Uterus (tissue), 2 donors: ENCODE results near the gene TMEM41B.
"Not testable (repeated sequence)": the region's sequence is repeated elsewhere in the genome, so short reads cannot be mapped to it uniquely, and the experiment has no call there.

Experiments
- CTCF ChIP-seq, 4 experiments: fragments of 200-600 bp in 2 of 4; fragments of 450-650 bp in 2 of 4; sonication (generic) in 2 of 4; IDR thresholded peaks; one replicate each; pipeline ENCODE4 v1.5.1; 2016 to 2019; ENCODE audit warnings: antibody characterized with exemption in 4 of 4, mild to moderate bottlenecking in 2 of 4, moderate library complexity in 1 of 4
- POLR2A ChIP-seq, 2 donors: fragments of 450-650 bp; IDR thresholded peaks; one replicate each; pipeline ENCODE4 v1.6.1; 2016; ENCODE audit warnings: antibody characterized with exemption in 2 of 2, mild to moderate bottlenecking in 1 of 2, moderate library complexity in 1 of 2

GRCh38 chr11:9319377-9320001 lies 5.1 kb upstream of the TMEM41B start:
- TF ChIP-seq CTCF, POLR2A (IDR thresholded peaks at IDR 0.05): not testable (repeated sequence)
